ENCODE data around the gene ARHGDIA.

DNA sequence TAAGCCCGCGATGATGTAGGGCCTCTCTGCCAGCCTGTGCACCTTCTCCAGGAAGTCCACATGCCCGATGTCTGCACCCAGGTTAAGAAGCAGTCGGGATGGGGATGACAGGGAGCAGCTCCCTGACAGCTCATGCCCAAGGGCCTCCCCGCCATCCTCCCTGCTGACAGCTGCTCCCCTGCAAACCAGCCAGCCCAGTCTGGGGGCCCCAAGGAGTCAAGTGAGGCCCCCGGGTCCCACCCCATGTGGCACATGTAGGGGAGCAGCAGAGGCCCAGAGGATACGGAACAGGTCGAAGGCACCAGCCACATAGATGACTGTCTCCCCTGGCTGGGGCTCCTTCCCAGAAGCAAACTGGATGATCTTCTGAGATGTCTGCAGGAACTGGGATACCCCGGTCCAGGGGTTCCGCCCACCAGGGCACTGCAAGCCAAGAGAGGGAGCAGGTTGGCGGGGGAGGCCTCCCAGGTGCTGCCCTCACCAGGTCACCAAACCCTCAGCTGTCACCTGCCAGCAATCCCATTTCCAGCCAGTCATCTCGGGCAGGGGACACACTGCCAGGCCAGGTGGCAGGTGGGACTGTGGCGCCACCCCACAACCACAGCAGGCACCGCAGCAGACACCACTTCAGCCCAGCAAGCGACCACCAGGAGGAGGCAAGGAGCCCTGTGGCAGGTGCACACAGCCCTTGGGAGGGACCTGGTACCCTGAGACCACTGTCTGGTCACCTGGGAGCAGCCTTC, 35.5 kb upstream of the ARHGDIA start:
- TF ChIP-seq POLR2A (IDR thresholded peaks at IDR 0.05), result no peak
- TF ChIP-seq CTCF (IDR thresholded peaks at IDR 0.05), result no peak
